DOHH2 (cell line): ENCODE results near the gene ARFIP1.

Experiments used
- EZH2phosphoT487 ChIP-seq: fragments of 200-600 bp; sonication (generic); IDR thresholded peaks from 2 replicates; pipeline ENCODE4 v1.6.1; 2017; ENCODE audit warnings: borderline replicate concordance, mild to moderate bottlenecking, antibody characterized with exemption, low read length, moderate library complexity, mixed read lengths
- TF ChIP-seq, protein P1 (sequence below): fragments of 200-600 bp; sonication (generic); IDR thresholded peaks from one replicate; pipeline ENCODE4 v1.5.1; 2014; ENCODE audit warnings: antibody characterized with exemption, mild to moderate bottlenecking, low read depth, low read length; ENCODE audit not compliant: poor library complexity, severe bottlenecking

DNA sequence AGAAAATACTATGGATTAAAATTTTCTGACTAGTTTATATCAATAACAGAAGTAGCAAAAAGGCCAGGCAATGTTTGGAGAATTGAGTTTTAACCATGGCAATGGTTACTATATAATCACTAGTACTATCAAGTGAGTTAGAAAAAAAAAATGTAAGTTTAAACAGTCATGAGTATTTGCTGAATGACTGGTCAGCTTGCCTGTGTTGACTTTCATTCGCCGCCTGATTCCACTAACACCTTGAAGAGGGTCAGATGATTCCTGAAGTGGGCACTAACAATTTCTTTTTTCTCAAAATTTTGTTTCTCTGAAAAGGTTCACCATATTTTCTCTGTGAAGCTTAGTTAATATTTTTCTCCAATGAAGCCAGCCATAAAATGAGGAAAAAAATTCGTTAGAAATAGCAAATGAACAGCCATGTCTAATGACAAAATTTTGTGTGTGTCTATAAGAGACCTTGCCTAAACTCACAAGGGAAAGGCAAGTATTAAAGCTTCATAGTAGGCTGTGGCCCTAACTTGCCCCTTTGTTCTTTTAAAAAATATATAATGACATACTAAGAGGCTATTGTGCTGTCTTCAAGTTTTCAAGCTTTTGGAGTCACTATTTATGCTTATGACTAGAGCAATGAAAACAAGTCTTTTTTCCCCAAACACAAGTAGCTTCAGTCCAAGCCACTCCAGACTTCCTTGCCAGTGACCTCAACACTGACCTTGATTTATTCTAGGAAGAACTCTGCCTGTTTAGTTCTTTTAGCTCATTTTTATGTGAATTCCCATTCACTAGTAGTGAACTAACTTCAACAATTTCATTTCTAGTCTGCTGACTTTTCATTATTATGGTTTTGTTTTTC lies 138.0 kb downstream of the ARFIP1 start:
- TF ChIP-seq, protein P1, sequence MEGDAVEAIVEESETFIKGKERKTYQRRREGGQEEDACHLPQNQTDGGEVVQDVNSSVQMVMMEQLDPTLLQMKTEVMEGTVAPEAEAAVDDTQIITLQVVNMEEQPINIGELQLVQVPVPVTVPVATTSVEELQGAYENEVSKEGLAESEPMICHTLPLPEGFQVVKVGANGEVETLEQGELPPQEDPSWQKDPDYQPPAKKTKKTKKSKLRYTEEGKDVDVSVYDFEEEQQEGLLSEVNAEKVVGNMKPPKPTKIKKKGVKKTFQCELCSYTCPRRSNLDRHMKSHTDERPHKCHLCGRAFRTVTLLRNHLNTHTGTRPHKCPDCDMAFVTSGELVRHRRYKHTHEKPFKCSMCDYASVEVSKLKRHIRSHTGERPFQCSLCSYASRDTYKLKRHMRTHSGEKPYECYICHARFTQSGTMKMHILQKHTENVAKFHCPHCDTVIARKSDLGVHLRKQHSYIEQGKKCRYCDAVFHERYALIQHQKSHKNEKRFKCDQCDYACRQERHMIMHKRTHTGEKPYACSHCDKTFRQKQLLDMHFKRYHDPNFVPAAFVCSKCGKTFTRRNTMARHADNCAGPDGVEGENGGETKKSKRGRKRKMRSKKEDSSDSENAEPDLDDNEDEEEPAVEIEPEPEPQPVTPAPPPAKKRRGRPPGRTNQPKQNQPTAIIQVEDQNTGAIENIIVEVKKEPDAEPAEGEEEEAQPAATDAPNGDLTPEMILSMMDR, result no peak
- TF ChIP-seq EZH2phosphoT487, result no peak
